HG02571 (cell line): ENCODE results near the gene WWC2.
"Not testable (repeated sequence)": the region's sequence is repeated elsewhere in the genome, so short reads cannot be mapped to it uniquely, and the experiment has no call there.

Experiments used
- ATAC-seq: cut with Tn5 transposase; IDR thresholded peaks from one replicate; pipeline ENCODE4 v1.9.1; 2021; ENCODE audit warnings: mild to moderate bottlenecking, moderate library complexity; ENCODE audit not compliant: unreplicated experiment

WWC2 gene

GRCh38 chr4:183326387-183326786 lies 227.3 kb downstream of the WWC2 start:
- not testable (repeated sequence) for ATAC-seq

GRCh38 chr4:183326853-183327252 lies 227.8 kb downstream of the WWC2 start:
- ATAC-seq: no peak

GRCh38 chr4:183327827-183328226 lies 228.8 kb downstream of the WWC2 start:
- no peak for ATAC-seq

DNA sequence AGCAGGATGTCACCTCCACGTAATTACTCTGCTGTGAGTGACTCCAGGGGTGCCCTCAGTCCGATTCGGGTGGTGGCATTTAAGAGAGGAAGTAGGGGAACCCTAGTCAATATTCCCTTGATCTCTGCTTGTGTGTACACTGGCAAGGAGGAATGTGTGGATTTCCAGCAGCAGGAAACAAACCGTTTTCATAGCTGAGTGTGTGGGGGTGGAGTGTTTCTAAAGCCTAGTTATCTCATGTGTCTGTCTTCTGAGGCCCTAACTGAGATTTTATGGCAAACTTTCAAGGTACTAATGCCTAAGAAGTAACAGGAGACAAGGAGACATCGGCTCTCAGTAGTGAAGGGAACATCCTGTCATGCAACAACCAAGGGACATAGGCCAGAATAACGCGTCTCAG lies 229.8 kb downstream of the WWC2 start:
- no peak for ATAC-seq

- no peak for ATAC-seq
Measured at GRCh38 chr4:183329244-183329643, 230.2 kb downstream of the WWC2 start.

DNA sequence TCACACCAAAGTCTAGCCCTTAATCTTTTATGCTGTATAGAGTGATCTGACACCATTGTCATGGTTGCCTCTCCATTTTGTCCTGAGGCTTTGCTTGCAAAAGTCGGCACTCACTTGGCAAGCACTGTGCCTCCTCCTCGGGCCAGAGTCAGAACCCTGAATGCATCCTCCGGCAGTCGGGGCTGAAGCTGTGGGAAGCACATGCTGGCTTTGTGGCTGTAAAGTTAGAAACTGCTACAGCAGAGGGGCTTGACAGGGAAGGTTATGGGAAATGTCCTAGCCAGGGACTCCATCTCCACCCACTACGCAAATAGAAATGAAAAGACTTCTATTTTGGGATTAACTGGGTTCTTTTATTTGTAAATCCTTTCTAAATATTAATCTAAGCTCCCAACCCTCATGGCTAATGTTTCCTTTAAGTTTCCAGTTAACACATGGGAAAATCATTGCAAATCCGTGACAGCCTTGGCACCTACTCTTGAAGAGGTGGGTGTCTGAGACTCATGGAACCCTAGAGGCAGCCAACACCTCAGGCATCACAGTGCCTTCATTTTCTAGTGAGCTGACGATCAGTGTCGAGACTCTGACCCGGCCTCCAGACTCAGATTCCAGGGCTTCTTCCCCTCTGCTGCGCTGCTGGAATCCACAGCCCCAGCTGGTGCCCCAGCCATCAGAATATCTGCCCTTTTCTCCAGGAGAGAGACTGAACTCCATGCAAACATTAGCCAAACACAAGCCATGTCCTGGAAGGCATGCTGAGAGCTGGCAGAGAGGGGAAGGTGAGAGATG lies 231.1 kb downstream of the WWC2 start:
- ATAC-seq: no peak

DNA sequence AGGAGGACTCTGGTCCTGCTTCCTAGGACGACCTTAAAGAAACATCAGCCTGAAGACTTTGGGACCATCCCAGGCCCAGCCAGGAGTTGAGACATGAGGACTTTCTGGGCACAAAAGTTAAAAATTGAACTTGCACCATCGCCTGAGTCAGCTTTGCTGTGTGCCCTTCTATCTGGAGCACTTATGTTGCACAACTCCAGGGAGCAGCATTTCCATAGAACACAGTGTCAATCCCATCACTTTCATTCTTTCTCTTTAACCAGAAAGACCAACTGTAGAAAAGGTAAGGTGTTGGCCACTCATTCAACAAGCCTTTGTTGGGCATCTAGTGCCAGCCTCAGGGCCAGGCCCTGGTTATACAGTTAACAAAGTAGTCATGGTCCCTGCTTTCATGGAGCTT lies 231.8 kb downstream of the WWC2 start:
- no peak for ATAC-seq

GRCh38 chr4:183332447-183332846 lies 233.4 kb downstream of the WWC2 start:
- no peak for ATAC-seq

- no peak for ATAC-seq
Measured at GRCh38 chr4:183333202-183333601, 234.1 kb downstream of the WWC2 start.

GRCh38 chr4:183333983-183334382 lies 234.9 kb downstream of the WWC2 start:
- ATAC-seq: no peak

- ATAC-seq: no peak
Measured at GRCh38 chr4:183335369-183335940, 236.4 kb downstream of the WWC2 start.

- no peak for ATAC-seq
Measured at GRCh38 chr4:183337349-183337748, 238.3 kb downstream of the WWC2 start.

DNA sequence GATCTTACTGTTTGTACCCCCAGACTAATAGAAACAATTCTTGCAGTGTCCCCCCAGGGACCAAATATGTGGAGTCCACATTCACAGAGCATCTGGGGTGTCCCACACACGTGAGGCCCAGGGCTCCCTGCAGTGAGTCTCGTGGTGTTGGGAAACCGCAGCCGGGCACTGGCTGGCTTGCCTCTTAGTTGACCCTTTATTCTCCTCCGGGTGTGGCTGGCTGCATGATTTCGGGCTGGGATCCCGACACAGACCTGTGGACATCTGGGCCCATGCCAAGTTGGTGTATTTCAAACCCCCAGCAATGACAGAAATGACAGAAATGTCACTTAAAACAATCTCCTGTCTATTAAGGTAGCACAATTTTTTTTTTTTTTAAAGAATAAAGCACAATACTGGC lies 238.8 kb downstream of the WWC2 start:
- no peak for ATAC-seq

DNA sequence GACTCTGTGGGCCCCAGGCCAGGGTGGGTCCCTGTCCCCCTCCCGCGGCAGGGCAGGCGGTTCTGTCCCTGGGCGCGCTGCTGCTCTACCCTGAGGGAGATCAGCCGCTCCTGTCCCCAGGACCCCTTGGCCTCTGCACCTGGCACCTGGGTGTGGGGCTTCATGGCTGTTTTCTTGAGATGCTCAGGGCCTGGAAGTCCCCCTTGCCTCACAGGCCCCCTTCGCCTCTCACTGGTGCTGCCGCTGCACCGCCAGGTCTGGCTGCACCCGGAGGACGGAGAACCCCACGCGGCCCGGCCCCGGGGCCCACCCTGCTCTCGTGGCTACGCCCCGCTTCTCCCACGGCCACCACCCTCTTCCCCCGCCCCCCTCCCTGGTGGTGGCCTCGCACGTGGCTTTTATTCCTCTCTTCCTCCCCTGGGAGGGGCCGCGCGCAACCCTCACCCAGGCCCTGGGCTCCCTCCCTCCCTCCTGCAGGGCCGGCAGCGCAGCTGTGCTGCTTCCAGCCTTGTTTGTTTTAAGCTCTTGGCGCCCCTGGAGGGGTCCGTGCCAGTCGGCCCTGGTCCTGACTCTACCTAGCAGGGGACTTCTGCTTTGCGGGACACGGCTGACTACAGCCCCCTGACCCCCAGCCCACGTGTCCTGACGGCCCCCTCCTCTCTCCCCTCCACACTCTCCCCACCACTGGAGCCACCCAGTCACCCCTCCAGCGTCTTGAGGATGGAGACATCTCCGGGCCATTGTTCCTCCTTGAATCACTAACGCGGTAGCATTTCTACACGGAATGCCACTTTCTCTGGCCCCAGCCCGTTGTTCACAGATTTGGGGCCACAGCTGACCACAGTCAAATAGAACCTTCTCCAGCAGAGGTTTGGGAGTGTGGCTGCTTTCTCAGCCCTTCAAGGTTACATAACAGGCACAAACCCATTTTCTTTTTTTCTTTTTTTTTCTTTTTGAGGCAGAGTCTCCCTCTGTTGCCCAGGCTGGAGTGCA lies 243.8 kb downstream of the WWC2 start:
- ATAC-seq: no peak

- no peak for ATAC-seq
Measured at GRCh38 chr4:183343730-183344129, 244.7 kb downstream of the WWC2 start.

DNA sequence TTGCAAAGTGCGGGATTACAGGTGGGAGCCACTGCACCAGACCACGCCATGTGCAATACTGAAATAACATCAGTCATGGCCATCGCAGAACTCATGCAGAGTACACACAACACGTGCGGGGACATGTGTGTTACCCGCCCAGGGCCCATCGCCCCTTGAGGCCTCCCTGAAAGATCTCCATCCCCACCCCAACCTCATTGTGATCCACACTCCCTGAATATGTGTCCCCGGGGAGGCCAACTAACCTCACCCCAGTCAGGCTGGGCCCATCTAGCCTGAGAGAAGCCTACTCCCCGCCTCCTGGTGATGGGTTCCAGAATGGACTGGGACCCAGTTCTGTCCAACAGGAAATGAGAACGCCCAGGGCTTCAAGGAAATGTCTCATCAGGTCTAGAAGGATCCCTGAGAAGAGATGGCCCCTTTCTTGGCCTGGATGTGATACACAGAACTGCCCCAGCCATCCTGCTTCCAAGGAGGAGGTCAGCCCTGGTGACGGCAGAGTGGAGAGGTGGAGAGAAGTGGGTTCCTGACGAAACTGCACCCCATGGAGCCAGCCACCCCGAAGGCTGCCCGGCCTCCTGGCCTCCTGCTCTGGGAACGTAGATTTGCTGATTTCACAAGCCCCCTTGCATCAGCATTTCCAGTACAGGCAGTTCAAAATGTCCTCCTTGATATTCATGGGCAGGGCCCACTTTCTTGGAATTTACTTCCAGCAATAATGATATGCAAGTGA lies 245.6 kb downstream of the WWC2 start:
- no peak for ATAC-seq

GRCh38 chr4:183345261-183345660 lies 246.2 kb downstream of the WWC2 start:
- no peak for ATAC-seq

DNA sequence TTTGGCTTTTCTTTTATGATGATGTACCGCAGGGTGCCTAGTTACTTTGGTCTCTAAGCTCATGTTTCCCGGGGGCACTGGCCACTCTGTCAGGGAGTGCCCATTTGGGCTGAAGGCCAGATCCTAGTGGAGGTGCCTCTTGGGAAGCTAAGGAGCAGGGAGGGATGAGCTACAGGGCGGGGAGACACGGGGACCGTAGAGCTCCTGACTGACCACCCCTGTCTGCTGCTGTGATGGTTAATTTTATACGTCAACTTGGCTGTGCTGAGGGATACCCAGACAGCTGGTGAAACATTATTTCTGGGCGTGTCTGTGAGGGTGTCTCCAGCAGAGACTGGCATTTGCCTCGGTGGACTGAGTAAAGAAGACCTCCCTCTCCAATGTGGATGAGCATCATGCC lies 248.1 kb downstream of the WWC2 start:
- no peak for ATAC-seq

DNA sequence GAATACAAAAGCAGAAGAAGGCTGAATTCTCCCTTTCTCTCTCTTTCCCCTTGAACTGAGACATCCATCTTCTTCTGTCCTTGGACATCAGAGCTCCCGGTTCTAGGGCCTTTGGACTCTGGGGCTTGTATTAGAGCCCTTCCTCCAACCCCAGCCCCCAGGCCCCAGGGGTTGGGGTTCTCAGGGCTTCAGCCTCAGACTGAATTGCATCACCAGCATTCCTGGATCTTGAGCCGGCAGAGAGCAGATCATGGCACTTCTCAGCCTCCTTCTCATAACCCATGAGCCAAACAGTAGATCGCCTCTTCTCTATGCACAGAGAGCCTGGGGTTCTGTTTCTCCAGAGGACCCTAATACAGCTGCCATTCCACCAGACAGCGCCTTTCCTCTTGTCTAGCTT lies 248.5 kb downstream of the WWC2 start:
- no peak for ATAC-seq

DNA sequence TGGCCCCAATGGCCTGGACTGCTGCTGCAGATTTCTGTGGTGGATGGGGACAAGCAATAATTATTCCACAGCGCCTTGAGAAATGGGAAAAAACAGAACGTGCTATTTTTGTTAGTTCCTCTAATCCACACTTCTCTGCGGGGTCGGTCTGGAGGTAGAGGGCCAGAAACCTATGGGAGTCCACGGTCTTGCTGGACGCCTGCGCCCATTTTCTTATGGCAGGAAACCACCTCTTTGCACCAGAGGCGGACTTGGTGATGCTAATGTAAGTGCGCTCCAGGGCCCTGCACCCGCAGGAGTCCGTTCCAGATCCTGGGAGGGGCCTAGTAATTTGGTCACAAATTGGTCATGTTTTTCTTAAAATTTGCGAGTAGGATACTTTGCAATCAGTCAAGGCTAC lies 249.1 kb downstream of the WWC2 start:
- no peak for ATAC-seq
